ENCODE results near the gene DBX2.
"Not testable (repeated sequence)": the region's sequence is repeated elsewhere in the genome, so short reads cannot be mapped to it uniquely, and the experiment has no call there.

The DBX2 gene

GRCh38 chr12:45050751-45051571 is at the start of gene DBX2:
Gene DBX2, minus strand, starts transcription at chr12:45051099. Its CDS starts 172 bp downstream, at chr12:45050927.
- DNase-seq = peak; percentile 83

- DNase-seq = no peak
Observed at GRCh38 chr12:45098766-45099165, 47.9 kb upstream of the DBX2 start.

GRCh38 chr12:45095417-45095816 is 44.5 kb upstream of the DBX2 start:
- not testable (repeated sequence) for DNase-seq

DNA sequence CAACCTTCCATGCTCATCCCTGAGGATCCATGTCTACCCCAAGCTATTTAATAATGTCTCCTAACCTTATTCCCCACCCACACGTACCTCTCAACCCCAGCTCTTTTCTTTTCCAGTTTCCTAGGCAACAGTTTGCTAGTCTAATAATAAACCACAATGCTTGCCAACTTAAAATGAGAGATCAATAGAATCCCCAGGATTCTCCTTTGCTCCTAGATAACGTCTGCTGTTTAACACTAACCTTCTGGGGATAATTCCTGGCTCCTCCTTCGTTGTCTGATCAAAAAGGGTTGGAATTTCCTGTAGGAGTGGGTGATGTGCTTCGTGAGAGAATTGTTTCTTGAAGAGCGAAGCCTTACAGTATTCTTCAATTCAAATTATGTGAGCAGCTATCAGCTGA is 42.2 kb upstream of the DBX2 start:
- DNase-seq = no peak

DNA sequence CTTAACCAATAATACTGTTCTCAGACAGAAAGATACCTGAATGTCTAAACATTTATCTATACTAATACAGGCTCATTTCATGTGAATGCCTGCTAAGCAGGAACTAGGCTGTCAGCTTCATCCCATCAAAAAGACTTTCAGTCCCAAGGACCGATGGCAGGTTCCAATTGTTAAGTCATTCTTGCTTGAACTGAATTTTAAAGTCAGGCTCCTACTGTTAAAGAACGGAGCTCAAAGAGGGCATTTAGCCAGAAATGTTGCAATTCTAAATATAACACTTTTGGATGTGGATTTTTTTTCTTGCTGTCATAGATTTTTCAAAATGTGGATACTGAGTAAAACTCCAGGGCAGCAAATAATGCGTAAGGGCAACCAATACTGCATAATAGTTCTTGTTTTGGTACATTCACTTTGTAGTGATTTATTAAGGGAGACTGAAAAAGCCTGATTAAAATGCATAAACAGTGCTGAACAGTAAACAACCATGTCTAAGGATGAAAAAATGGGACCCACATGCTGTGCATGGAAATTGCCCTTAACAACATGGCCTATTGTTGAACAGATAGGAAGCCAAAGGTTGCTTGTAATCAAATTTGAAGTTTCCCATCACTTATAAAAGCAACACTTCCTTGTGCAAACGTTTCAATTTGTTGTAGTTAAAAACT is 38.6 kb upstream of the DBX2 start:
- DNase-seq = no peak

DNA sequence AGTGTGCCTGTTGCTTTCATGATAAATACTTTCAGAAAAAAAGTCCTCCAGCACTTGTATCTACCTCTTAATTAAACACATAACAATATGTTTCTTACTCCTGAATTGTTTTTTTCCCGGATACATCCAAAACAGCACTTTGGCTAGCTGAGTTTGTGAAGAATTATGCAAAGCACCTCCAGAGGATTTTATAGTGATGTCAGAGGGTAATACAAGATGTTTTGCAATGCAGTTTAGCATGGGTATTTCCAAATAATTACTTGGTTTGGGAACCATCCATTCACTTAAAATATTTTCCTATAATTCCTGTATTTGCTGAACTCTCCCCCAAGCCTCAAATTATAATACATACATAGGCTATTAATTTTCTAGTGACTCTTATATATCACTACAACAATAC is 37.7 kb upstream of the DBX2 start:
- DNase-seq = no peak

DNA sequence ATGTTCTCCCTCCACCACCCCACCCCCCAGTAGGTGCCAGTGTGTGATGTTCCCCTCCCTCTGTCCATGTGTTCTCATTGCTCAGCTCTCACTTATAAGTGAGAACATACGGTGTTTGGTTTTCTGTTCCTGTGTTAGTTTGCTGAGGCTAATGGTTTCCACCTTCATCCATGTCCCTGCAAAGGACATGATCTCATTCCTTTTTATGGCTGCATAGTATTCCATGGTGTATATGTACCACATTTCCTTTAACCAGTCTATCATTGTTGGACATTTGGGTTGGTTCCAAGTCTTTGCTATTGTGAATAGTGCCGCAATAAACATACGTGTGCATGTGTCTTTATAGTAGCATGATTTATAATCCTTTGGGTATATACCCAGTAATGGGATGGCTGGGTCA is 33.3 kb upstream of the DBX2 start:
- not testable (repeated sequence) for DNase-seq

DNA sequence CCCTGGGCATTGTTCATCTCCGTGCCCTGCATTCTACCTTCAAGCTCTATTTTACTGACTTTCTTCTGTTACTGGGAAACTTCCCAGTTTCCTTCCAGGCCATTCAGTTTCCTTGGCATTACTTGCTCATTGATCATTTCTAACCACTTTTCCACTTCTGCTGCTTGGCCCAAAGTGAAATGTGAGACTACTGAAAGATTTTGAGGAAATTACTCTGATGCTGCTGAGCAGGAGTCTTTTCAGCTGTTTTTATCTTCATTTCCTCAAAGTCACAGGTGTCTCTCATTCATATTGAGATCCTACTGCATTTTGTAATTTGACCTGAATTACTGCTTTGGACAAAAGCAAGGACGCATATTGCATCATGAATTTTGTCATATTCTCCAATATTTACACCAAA is 26.4 kb upstream of the DBX2 start:
- DNase-seq = no peak

DNA sequence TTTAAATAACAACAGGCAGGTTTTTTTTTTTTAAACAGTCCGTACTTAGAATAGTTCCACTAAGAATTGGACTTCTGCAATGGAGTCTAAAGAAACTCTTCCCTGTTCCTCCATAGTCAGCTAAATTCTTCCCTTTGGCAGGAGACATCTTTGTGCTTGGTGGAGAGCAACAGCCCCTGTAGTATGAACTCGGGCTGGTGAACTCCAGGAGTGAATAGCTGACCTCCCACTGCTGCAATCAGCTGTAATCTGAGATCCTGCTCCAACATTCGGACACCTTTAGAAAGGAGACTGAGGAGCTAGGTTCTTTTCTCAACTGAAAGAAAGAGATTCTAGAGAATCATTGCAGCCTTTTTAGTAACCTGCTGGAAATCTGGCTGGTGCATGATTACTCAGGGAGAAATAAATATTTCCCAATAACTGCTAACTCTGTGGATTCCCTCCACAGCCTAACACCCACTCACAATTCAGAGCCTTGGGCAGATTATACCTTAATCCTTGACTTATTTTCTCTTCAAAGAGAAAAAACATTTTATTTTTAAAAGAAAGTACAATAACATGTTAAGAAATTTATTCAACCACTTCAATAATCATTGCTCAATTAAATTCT is 25.6 kb upstream of the DBX2 start:
- DNase-seq = no peak

DNA sequence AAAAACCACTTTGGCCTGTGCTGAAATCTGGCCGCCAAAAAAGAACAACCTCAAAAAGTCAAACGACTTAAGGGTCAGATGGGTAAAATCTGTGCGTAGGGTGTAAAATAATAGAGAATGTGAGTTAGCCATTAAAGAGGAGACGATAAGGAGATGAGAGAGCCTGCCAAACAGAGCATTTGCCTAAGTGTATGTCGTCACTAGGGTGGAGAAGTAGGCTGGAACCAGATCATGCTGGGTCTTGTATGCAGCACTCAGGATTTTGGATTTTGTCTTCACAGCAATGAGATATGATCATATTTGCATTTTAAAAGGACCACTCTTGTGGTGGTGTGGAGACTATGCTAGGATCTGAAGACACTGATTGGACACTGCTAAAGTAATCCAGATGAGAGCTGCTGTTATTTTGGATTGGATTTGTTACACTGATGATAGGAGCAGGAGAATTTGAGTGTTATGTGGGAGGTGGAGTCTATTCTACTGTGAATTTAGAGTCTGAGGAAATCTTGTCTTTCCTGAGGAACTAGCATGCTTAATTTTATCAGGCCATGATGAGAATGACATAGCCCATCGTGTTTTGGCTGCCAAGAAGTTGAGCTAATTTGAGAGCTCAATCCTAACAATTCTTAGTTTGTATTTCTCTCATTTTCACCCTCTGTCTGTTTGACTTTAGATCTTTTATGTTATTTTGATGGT is 24.8 kb upstream of the DBX2 start:
- DNase-seq = no peak

DNA sequence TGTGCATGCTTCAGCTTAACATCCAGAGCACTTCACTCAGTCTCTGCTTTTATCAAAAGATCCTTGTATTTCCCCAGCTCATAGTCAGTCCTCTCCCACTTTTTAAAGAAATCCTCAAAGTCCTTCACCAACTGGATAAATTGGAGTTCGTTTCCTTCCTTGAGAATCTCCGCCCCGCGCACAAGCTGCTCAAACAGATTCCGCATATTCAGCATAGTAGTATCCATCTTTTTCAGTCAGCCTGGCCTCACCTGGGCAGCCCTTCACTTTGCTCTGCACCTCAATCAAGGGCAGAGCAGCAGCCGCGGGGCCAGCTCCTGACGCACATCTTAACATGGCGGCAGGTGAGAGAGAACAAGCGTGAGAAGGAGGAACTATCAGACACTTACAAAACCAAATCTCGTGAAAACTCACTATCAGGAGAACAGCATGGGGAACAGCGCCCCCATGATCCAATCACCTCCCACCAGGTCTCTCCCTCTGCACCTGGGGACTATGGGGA is 14.3 kb upstream of the DBX2 start:
- DNase-seq = no peak

DNA sequence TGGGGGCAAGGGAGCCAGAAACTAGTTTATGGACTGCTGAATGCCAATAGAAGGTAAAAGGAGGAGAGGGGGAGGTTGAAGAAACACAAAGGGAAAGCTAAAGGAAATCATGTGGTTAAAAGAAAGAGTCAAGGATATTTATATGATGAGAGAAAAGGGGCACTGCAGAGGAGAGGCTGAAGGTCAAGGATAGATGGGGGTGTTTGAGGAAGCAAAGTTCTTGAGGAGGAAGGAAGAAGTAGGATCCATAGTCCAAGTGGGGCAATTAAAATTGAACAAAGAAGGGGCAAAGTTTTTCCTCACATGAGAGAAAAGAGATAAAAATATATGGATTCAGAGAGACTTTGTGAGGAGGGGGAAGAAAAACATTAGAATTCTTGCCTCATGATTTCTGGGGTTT is 10.1 kb upstream of the DBX2 start:
- DNase-seq = no peak

DNA sequence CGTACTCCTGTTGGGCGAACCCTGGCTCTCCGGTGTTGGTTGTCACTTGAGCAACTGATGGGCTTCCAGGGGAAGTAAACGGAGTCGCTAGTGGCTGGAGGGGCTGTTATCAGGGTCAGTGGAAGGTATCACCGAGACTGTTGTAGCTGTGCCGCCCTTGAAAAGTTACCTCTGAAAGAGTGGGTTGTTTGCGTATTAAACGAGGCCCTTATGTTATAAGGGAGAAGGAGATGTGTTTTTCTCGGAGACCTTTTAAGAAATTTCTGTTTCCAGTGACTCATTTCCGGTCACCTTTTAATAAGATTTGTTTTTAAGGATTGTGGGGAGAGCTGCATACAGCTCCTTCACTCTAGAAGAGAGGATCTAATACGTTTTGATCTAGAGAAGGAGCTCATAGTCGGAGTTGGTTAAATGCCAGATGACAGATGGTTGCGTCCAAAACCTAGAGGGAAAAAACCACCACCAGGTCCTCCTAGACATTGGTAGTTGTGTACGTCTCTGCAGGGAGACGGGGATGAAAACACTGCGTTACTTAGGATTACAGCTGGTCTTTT is 750 bp upstream of the DBX2 start:
- DNase-seq = no peak

- no peak for DNase-seq
Observed at GRCh38 chr12:45049912-45050750, 768 bp downstream of the DBX2 start.

DNA sequence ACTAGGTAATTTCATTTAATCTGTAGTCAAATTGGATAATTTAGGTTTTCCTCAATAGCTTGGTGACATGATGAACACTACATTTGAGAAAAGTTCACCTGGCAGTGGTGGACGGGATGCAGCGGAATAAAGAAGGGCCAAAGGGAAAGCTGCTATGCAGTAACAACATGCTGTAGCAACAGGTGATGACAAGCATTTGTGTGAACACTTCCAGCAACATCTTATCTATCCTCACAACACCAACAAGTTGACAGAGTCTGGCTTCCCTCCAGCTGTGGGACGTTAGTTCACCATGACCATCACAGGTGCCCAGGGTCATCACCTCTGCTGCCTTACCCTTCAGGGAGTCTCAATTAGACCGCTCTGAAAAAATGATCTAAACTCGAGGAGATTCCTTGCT is 8.3 kb downstream of the DBX2 start:
- DNase-seq = no peak

GRCh38 chr12:45040977-45041376 is 9.9 kb downstream of the DBX2 start:
- no peak for DNase-seq

DNA sequence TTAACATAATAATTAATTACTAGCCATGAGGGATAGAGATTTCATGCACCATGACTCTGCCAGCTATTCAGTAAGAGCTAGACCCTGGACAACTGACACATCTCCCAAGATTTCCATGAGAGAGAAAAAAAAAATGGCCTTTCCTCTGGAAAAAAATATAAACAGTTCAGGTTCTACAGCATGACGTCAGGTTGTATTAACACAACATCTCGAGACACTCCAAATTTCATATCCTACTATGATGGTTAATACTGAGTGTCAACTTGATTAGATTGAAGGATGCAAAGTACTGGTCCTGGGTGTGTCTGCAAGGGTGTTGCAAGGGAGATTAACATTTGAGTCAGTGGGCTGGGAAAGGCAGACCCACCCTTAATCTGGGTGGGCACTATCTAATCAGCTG is 11.1 kb downstream of the DBX2 start:
- no peak for DNase-seq

DNA sequence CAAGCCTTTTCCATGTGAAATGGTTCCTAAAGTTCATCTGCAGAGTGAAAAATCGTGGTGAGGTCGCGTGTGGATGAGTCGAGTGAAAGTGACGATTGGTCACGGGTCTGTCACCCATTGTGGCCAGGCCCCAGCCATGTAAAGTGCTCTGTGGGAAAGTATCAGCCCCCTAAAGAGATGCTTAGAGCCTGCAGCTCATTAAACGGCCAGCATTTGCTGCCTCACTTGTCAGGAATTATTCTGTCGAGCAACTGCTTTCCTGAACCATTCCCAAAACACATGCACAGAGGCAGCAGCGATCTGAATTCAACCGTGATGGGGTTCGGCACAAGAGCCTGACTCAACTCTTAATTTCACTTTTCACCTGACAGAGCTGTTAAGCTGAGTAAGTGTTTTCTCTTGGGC is 16.0 kb downstream of the DBX2 start:
- no peak for DNase-seq

DNA sequence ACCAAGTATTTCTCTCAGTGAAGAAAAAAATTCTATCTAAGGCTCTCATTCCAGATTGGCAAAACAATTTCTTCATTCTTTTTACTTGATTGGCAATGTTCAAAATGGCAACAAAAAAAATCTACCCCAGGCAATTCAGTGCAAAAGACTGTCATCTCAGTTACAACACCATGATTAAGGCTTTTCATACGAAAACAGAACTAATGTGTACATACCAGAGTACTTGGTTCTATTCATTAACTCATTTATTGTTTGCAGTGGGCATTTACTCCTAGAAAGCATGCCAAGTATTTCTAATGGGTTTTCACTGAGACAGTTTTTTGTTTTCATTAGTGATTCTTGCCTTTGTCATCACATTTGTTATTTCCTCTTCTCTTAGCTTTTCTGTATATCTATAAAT is 33.0 kb downstream of the DBX2 start:
- no peak for DNase-seq

- DNase-seq = no peak
Observed at GRCh38 chr12:45014396-45014795, 36.5 kb downstream of the DBX2 start.

DNA sequence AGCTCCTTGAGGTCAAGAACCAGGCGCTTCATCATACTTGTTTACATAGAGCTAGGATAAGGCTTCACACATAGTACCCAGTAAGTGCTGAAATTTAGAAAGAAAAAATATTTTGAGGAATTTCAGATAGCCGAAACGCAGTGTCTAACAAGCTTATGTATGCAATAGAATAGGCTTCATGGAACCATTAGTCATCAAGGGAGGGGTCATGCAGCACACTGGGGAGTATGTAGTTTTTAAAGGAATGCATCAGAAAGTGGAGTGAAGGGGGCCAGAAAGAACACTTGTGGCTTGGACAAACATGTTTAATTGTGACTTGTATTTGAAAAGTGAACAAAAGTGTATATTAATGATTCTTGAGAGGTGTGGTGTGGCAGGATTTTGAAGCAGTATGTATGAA is 38.1 kb downstream of the DBX2 start:
- DNase-seq = no peak

GRCh38 chr12:45010059-45010458 is 40.8 kb downstream of the DBX2 start:
- no peak for DNase-seq

All from T1000 (cell line).